Ovary (tissue), 9 donors: ENCODE data around the gene PLEKHH1. TPM values are rescaled to one million over a fixed set of nuclear protein-coding genes. Genes with fewer than 3 reads are reported as not detected.

Source experiments
- DNase-seq, 5 donors: peaks; one replicate each; pipeline ENCODE4 v3.0.0-alpha.2; 2019 to 2020
- H3K27ac ChIP-seq, 2 donors: fragments of 200-600 bp; one replicate each; pipeline versions ENCODE4 v1.5.1 to v1.8.0; 2019 to 2022
- H3K27me3 ChIP-seq: fragments of 200-600 bp; one replicate; pipeline ENCODE4 v1.8.0; 2022
- H3K36me3 ChIP-seq: fragments of 200-600 bp; sonication (generic); one replicate; pipeline ENCODE4 v1.5.1; 2019
- H3K4me1 ChIP-seq: one replicate; pipeline ENCODE4 v1.8.1; 2013; ENCODE audit warnings: mild to moderate bottlenecking, moderate library complexity; ENCODE audit not compliant: insufficient read depth
- H3K4me3 ChIP-seq: fragments of 200-600 bp; sonication (generic); one replicate; pipeline ENCODE4 v1.5.1; 2017
- H3K9me3 ChIP-seq, 2 donors: fragments of 200-600 bp in 1 of 2; sonication (generic) in 1 of 2; one replicate each; pipeline versions ENCODE4 v1.5.1 to v1.8.1; 2013 to 2019; ENCODE audit warnings: mild to moderate bottlenecking in 1 of 2, moderate library complexity in 1 of 2
- EP300 ChIP-seq: sonication (generic); formaldehyde crosslinking; IDR thresholded peaks from one replicate; pipeline ENCODE4 v1.6.1; 2017; ENCODE audit warnings: antibody characterized with exemption
- POLR2A ChIP-seq: fragments of 450-650 bp; IDR thresholded peaks from one replicate; pipeline ENCODE4 v1.6.1; 2017; ENCODE audit warnings: antibody characterized with exemption, mild to moderate bottlenecking, moderate library complexity
- WGBS, 3 donors: extraction: QIAGEN DNeasy Blood & Tissue Kit in 1 of 3; methylation state at CpG; one replicate each; pipeline versions ENCODE4 v1.1.5 to v1.1.7; 2013 to 2017; 5-methylcytosine and 5-hydroxymethylcytosine counted together
- intact Hi-C, 4 donors: fragments of 100-400 bp; cut with DNase I; formaldehyde crosslinking; loops; one replicate each; pipeline versions ENCODE4 v1.11.0 to v1.15.1; 2022 to 2023
- polyA plus RNA-seq, 2 donors: library from polyadenylated mRNA; stranded (reverse); fragments of 200-250 nt in 1 of 2; fragments of 350-450 nt in 1 of 2; fragmentation: Illumina TruSeq in 1 of 2; extraction: RNeasy Lipid Tissue Mini Kit (QIAGEN cat#74804) in 1 of 2; gene quantifications; one replicate each; pipeline ENCODE4 v1.2.3, GENCODE V29; 2013 to 2014
- total RNA-seq, 7 donors: library from RNA; depleted of rRNA in 2 of 7; stranded (reverse); fragments of >200 nt in 2 of 7; fragmentation: NEBNext Ultra II Directional in 3 of 7; extraction: Animal tissue kit (Norgen Biotek cat#: 25700) in 3 of 7; gene quantifications; one replicate each; pipeline versions ENCODE4 v1.1.0 to v1.2.4, GENCODE V29; 2016 to 2023
- TF ChIP-seq, protein P1 (sequence below), 3 donors: fragments of 450-650 bp in 2 of 3; fragments of 200-600 bp in 1 of 3; IDR thresholded peaks; one replicate each; pipeline versions ENCODE4 v1.5.1 to v1.8.0; 2016 to 2022; ENCODE audit warnings: antibody characterized with exemption in 3 of 3, mild to moderate bottlenecking in 1 of 3
- donor health status: DM: no; HTN: no; CAD: no; lungs with moderate emphysema.
- donor health status: DM: no; HTN: no; CAD: no.
- donor health status: Bipolar disorder and iron deficiency.
- donor health status: DM: yes; HTN: yes; CAD: no.
- donor health status: DM: no; HTN: no; CAD: no.
- donor health status: DM: yes; HTN: yes; CAD: no.

PLEKHH1 gene
- total and polyA plus RNA-seq, 9 donors: 0.78 to 15.7 (median 3.9) TPM

- 81 to 89% (median 84%) methylated on average over 1 of the region's 1 CpG for WGBS, 3 donors
Measured at GRCh38 chr14:67520482-67520881, 12.6 kb upstream of the PLEKHH1 start.

DNA sequence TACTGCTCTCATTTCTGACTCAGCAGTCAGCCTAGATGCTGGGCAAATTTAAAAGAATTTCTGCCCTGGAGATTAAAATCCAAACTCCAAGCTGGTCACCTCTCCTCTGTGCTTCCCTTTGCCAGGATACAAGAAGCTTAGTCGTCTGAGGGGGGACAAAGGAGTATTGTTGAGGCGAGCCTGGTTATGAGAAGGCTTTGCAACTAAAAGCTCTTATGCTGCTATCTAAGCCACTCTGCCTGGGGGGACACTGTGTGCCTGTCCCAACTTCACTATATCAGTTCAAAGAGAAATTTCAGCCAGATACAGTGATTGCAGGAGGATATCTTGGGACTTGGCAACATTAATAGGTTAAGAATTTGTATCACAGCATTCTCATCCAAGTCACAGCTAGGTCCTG is 10.8 kb upstream of the PLEKHH1 start:
- H3K36me3 ChIP-seq: no peaks in the 10 kb centered on the region
- H3K27ac ChIP-seq: no peak overlapping the region
- no peaks in the 10 kb centered on the region for H3K4me1 ChIP-seq
- H3K9me3 ChIP-seq: no peaks in the 10 kb centered on the region
- TF ChIP-seq POLR2A (no peak), EP300 (no peak)
- TF ChIP-seq, protein P1, sequence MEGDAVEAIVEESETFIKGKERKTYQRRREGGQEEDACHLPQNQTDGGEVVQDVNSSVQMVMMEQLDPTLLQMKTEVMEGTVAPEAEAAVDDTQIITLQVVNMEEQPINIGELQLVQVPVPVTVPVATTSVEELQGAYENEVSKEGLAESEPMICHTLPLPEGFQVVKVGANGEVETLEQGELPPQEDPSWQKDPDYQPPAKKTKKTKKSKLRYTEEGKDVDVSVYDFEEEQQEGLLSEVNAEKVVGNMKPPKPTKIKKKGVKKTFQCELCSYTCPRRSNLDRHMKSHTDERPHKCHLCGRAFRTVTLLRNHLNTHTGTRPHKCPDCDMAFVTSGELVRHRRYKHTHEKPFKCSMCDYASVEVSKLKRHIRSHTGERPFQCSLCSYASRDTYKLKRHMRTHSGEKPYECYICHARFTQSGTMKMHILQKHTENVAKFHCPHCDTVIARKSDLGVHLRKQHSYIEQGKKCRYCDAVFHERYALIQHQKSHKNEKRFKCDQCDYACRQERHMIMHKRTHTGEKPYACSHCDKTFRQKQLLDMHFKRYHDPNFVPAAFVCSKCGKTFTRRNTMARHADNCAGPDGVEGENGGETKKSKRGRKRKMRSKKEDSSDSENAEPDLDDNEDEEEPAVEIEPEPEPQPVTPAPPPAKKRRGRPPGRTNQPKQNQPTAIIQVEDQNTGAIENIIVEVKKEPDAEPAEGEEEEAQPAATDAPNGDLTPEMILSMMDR (IDR thresholded peaks at IDR 0.05): no peak
- no peak overlapping the region for H3K4me3 ChIP-seq
- WGBS, 3 donors: 58 to 73% (median 70%) methylated on average over 2 of the region's 2 CpGs
- no peak for DNase-seq
- no peaks in the 10 kb centered on the region for H3K27me3 ChIP-seq
- intact Hi-C loops: loop anchor here in 2 of 4 donors (5.0 to 10.0 kb wide), 2 partner anchors 183 to 890 kb away; partner anchors contain the start of gene RDH12 (in 1 of the 2)

More at GRCh38 chr14:67520482-67520881, 12.6 kb upstream of the PLEKHH1 start:
- Histone ChIP-seq H3K27me3 (no peaks in the 10 kb centered on the region), H3K36me3 (no peaks in the 10 kb centered on the region), H3K9me3 (no peaks in the 10 kb centered on the region), H3K4me3 (no peak overlapping the region), H3K4me1 (no peaks in the 10 kb centered on the region), H3K27ac (no peak overlapping the region)
- intact Hi-C loops: loop anchor here in 2 of 4 donors (5.0 to 10.0 kb wide), 2 partner anchors 184 to 888 kb away; partner anchors contain the start of gene RDH12 (in 1 of the 2)
- DNase-seq: no peak
- TF ChIP-seq, protein P1 (IDR thresholded peaks at IDR 0.05): no peak
- no peak for TF ChIP-seq EP300
- TF ChIP-seq POLR2A: no peak

DNA sequence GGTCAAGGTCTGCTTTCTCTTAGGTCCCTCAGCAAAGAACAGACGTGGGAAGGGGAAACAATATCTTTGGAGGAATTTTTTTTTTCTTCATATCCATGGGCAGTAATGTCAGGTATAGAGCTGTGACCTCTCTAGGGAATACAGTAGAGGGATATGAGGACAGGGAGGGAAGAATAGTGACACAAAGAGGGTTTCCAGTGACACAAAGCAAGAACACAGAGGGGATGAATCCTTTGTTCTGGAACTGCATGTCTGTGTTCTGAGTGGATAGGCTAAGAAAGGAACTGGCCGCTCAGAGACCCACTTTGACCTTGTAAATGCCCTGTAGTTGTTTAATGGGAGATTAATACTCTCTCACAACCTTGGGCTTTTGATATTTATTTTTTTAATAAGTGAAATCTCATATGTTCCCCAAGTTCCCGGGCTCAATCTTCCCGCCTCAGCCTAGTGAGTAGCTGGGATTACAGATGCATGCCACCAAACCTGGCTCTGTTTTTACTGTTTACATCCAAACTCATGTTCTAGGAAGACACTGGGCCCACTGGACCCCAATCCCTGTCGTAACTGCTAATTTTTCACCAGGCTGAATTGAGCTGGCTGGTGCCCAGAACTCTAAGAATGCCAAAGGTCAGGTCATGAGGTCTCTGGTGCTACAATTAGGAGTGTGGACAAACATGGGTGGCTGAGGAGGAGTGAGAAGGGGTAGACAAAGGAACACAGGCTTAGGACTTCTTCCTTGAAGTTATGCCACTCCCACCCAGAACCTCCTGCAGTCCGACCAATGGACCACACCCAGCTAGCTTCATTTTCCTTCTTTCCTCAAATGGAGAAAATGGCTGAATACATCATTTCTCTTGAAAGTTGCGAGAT is 9.1 kb upstream of the PLEKHH1 start:
- Histone ChIP-seq H3K27ac (no peak overlapping the region), H3K9me3 (no peaks in the 10 kb centered on the region), H3K36me3 (no peaks in the 10 kb centered on the region), H3K4me3 (no peak overlapping the region), H3K4me1 (no peaks in the 10 kb centered on the region), H3K27me3 (no peaks in the 10 kb centered on the region)
- intact Hi-C loops: loop anchor here in 2 of 4 donors (5.0 to 10.0 kb wide), 2 partner anchors 181 to 892 kb away; partner anchors contain the start of gene RDH12 (in 1 of the 2)
- TF ChIP-seq POLR2A: no peak
- TF ChIP-seq, protein P1 (IDR thresholded peaks at IDR 0.05): no peak
- TF ChIP-seq EP300: no peak
- DNase-seq: no peak
- 48 to 59% (median 59%) methylated on average over 7 of the region's 7 CpGs for WGBS, 3 donors

- WGBS, 3 donors: 47 to 52% (median 48%) methylated on average over 3 of the region's 3 CpGs
- Histone ChIP-seq H3K27me3 (no peaks in the 10 kb centered on the region), H3K9me3 (no peaks in the 10 kb centered on the region), H3K4me1 (no peaks in the 10 kb centered on the region), H3K4me3 (no peak overlapping the region), H3K27ac (no peak overlapping the region), H3K36me3 (no peaks in the 10 kb centered on the region)
- DNase-seq: no peak
- TF ChIP-seq POLR2A: no peak
- TF ChIP-seq, protein P1 (IDR thresholded peaks at IDR 0.05): no peak
- TF ChIP-seq EP300: no peak
- intact Hi-C loops: loop anchor here in 2 of 4 donors (5.0 to 10.0 kb wide), 2 partner anchors 180 to 892 kb away; partner anchors contain the start of gene RDH12 (in 1 of the 2)
Measured at GRCh38 chr14:67524634-67524963, 8.5 kb upstream of the PLEKHH1 start.
